HepG2 (cell line): ENCODE data around the gene MAPRE3. TPM values are rescaled to one million over a fixed set of nuclear protein-coding genes. Genes with fewer than 3 reads are reported as not detected.

ENCODE experiments used
- ATAC-seq: fragments of 200-7000 bp; cut with Tn5 transposase; 3 replicates; pipeline ENCODE4 v1.9.1; 2020; ENCODE audit warnings: mild to moderate bottlenecking, moderate library complexity
- BruUV-seq: library from RNA; stranded (reverse); fragments of 400-500 nt; replicated peaks from 2 replicates; lab custom pipeline; 2021; lab: Mats Ljungman, UMichigan
- CTCF ChIA-PET: fragments of 300-600 bp; formaldehyde crosslinking; extraction: SDS; loops from one replicate; lab custom pipeline; 2021; ENCODE audit warnings: low total read pairs, inconsistent platforms, low intra/inter-chr PET ratio; lab: Yijun Ruan, JAX
- POLR2A ChIA-PET: fragments of 350-600 bp; sonication (Branson Sonifier 250); formaldehyde crosslinking; loops from one replicate; lab custom pipeline; 2020; ENCODE audit warnings: antibody characterized with exemption, inconsistent platforms; lab: Yijun Ruan, JAX
- DNase-seq: peaks from one replicate; pipeline ENCODE4 v3.0.0-alpha.2; 2015; ENCODE audit warnings: low spot score
- FAIRE-seq: peaks from 3 replicates; lab custom pipeline; 2011; peaks lifted over from hg19 to GRCh38; lab: Jason Lieb, UNC
- H2AFZ ChIP-seq: one replicate; pipeline ENCODE4 v1.6.1; 2011; ENCODE audit warnings: low read length, inconsistent platforms
- H3K27ac ChIP-seq: fragments of 300-600 bp; 3 replicates; pipeline ENCODE4 v1.8.0; 2011; ENCODE audit warnings: mixed run types, mild to moderate bottlenecking, mixed read lengths, low read length, inconsistent platforms; ENCODE audit not compliant: insufficient read depth; ENCODE audit errors: extremely low read length
- H3K27me3 ChIP-seq, 2 experiments: fragments of 200-600 bp in 1 of 2; 2 replicates in 1 of 2; 3 replicates in 1 of 2; pipeline versions ENCODE4 v1.6.0 to v1.8.0; 2011; ENCODE audit warnings: low read length in 2 of 2, mild to moderate bottlenecking in 2 of 2, moderate library complexity in 2 of 2, inconsistent platforms in 1 of 2; ENCODE audit not compliant: insufficient read depth in 2 of 2, control insufficient read depth in 1 of 2
- H3K36me3 ChIP-seq, 2 experiments: fragments of 200-600 bp in 1 of 2; replicated peaks in 1 of 2; 2 replicates in 1 of 2; 3 replicates in 1 of 2; pipeline versions ENCODE4 v1.5.1 to v1.8.0; 2011; ENCODE audit warnings: low read length in 2 of 2, inconsistent platforms in 1 of 2; ENCODE audit not compliant: insufficient read depth in 2 of 2, control insufficient read depth in 1 of 2
- H3K4me1 ChIP-seq: 2 replicates; pipeline ENCODE4 v1.5.1; 2012; ENCODE audit warnings: low read length, inconsistent platforms; ENCODE audit not compliant: insufficient read depth
- H3K4me2 ChIP-seq: 2 replicates; pipeline ENCODE4 v1.6.0; 2011; ENCODE audit warnings: low read depth, low read length, inconsistent platforms
- H3K4me3 ChIP-seq, 3 experiments: fragments of 200-600 bp in 1 of 3; sonication (generic), shearing (Covaris generic) in 1 of 3; replicated peaks in 1 of 3; 2 replicates each; pipeline ENCODE4 v1.5.1; 2011 to 2016; ENCODE audit warnings: low read length in 3 of 3, inconsistent platforms in 2 of 3, low read depth in 2 of 3, mild to moderate bottlenecking in 2 of 3, control low read depth in 1 of 3, mixed read lengths in 1 of 3; ENCODE audit not compliant: insufficient read depth in 1 of 3
- H3K79me2 ChIP-seq: one replicate; pipeline ENCODE4 v1.6.1; 2011; ENCODE audit warnings: low read length, inconsistent platforms; ENCODE audit not compliant: insufficient read depth
- H3K9ac ChIP-seq: 2 replicates; pipeline ENCODE4 v1.6.0; 2011; ENCODE audit warnings: mild to moderate bottlenecking, low read depth, low read length, inconsistent platforms; ENCODE audit not compliant: insufficient read depth
- H3K9me3 ChIP-seq: 2 replicates; pipeline ENCODE4 v1.5.1; 2012; ENCODE audit warnings: mild to moderate bottlenecking, low read length
- H4K20me1 ChIP-seq: 2 replicates; pipeline ENCODE4 v1.6.0; 2011; ENCODE audit warnings: inconsistent platforms, mild to moderate bottlenecking, low read length, moderate library complexity; ENCODE audit not compliant: insufficient read depth
- AGO2 ChIP-seq: fragments of 200-400 bp; formaldehyde crosslinking; optimal IDR thresholded peaks from 2 replicates; pipeline ENCODE3; 2017; ENCODE audit warnings: mild to moderate bottlenecking, low read depth, low read length, moderate library complexity
- CBX1 ChIP-seq: IDR thresholded peaks from one replicate; pipeline ENCODE4 v1.6.1; 2016; ENCODE audit warnings: antibody characterized with exemption, low read depth
- NRL ChIP-seq: sonication (generic); formaldehyde crosslinking; IDR thresholded peaks from 2 replicates; pipeline ENCODE4 v1.5.0; 2020; ENCODE audit warnings: missing genetic modification reagents, mild to moderate bottlenecking, moderate library complexity, borderline replicate concordance
- POLR2A ChIP-seq, 2 experiments: IDR thresholded peaks; 2 replicates each; pipeline ENCODE4 v1.6.1; 2011; ENCODE audit warnings: low read depth in 2 of 2, low read length in 2 of 2, mild to moderate bottlenecking in 1 of 2, moderate library complexity in 1 of 2; ENCODE audit not compliant: insufficient read depth in 1 of 2
- RXRB ChIP-seq: IDR thresholded peaks from 2 replicates; pipeline ENCODE4 v1.6.1; 2016; ENCODE audit warnings: borderline replicate concordance, missing genetic modification reagents, missing compliant biosample characterization
- SATB2 ChIP-seq: sonication (generic); formaldehyde crosslinking; IDR thresholded peaks from 2 replicates; pipeline ENCODE4 v1.5.0; 2020; ENCODE audit warnings: missing genetic modification reagents
- SPEN ChIP-seq: sonication (generic); formaldehyde crosslinking; IDR thresholded peaks from 2 replicates; pipeline ENCODE4 v1.5.1; 2020; ENCODE audit warnings: low read depth, mild to moderate bottlenecking, missing genetic modification reagents
- ZMYM2 ChIP-seq: sonication (generic); formaldehyde crosslinking; IDR thresholded peaks from 2 replicates; pipeline ENCODE4 v1.8.0; 2022; ENCODE audit warnings: mild to moderate bottlenecking, missing genetic modification reagents
- ZNF225 ChIP-seq: sonication (generic); formaldehyde crosslinking; IDR thresholded peaks from 2 replicates; pipeline ENCODE4 v1.4.0; 2020; ENCODE audit warnings: mild to moderate bottlenecking, missing genetic modification reagents
- ZNF546 ChIP-seq: sonication (generic); formaldehyde crosslinking; conservative IDR thresholded peaks from 2 replicates; pipeline ENCODE4 v1.8.1; 2023; ENCODE audit warnings: mild to moderate bottlenecking, missing genetic modification reagents
- ZNF550 ChIP-seq: sonication (generic); formaldehyde crosslinking; IDR thresholded peaks from 2 replicates; pipeline ENCODE4 v1.4.0; 2020; ENCODE audit warnings: mild to moderate bottlenecking, missing genetic modification reagents, borderline replicate concordance
- ZNF737 ChIP-seq: sonication (generic); formaldehyde crosslinking; IDR thresholded peaks from 2 replicates; pipeline ENCODE4 v1.5.0; 2020; ENCODE audit warnings: missing genetic modification reagents, mild to moderate bottlenecking, borderline replicate concordance
- ZNF879 ChIP-seq: sonication (generic); formaldehyde crosslinking; IDR thresholded peaks from 2 replicates; pipeline ENCODE4 v1.8.1; 2023; ENCODE audit warnings: missing genetic modification reagents
- WGBS: methylation state at CpG from one replicate; pipeline ENCODE4 v1.1.6; 2017; ENCODE audit warnings: low lambda C conversion rate; 5-methylcytosine and 5-hydroxymethylcytosine counted together
- in situ Hi-C: cut with HindIII; loops from 2 replicates; pipeline ENCODE4 v1.10.0; 2017; ENCODE audit warnings: low pct_unique_long_range_greater_than_20kb; ENCODE audit not compliant: extremely low pct_ligation_motif_present
- intact Hi-C: fragments of 100-400 bp; cut with micrococcal nuclease; formaldehyde crosslinking; loops from one replicate; pipeline ENCODE4 v1.10.0; 2022; ENCODE audit not compliant: unreplicated experiment
- polyA plus RNA-seq, 8 experiments: library from polyadenylated mRNA; depleted of rRNA in 3 of 8; stranded (reverse) in 7 of 8; unstranded in 1 of 8; fragments of >200 nt; fragmentation: Illumina TruSeq in 4 of 8; extraction: Trizol in 4 of 8; gene quantifications; 2 replicates each; pipeline versions ENCODE4 v1.2.1 to v1.2.3, GENCODE V29; 2011 to 2016; ENCODE audit warnings: low read depth in 4 of 8, missing spikeins in 1 of 8, mixed read lengths in 1 of 8; ENCODE audit not compliant: insufficient read depth in 1 of 8
- total RNA-seq, 5 experiments: library from RNA; depleted of rRNA; stranded (reverse); fragments of >200 nt; fragmentation: Illumina TruSeq; extraction: Trizol; gene quantifications; 2 replicates each; pipeline ENCODE4 v1.2.3, GENCODE V29; 2016; ENCODE audit warnings: low read depth in 1 of 5
- TF ChIP-seq, protein P1 (sequence below): sonication (generic); formaldehyde crosslinking; IDR thresholded peaks from 2 replicates; pipeline ENCODE4 v1.5.0; 2020; ENCODE audit warnings: missing genetic modification reagents

Gene MAPRE3
- total and polyA plus RNA-seq, 2 of the 13 experiments (the other 11 are each of a cell fraction or from before 2014, with no cell fraction given): 0.31 to 0.91 TPM

DNA sequence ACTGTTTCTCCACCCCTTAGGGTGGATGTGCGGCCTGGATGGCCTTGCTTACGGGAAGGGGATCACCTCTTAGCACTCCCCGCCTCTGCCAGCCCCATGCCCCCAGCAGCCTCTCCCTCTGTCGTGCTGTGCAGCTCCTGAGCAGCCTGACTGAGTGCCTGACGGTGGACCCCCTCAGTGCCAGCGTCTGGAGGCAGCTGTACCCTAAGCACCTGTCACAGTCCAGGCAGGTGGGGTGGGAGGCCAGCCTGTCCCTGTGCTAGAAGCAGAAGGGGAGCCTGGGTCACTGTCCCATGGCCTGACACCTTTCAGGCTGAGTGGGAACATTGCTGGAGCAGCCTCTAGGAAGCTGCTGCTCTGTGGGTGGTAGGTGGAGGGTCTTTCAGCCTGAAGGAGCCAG is 67.6 kb downstream of the MAPRE3 start:
- peaks cover 32% of the 10 kb centered on the region for H3K79me2 ChIP-seq
- ChIA-PET POLR2A (interaction anchor here (3.0 kb wide), 1 partner anchor 12 kb away, joined by 19 read pairs; the partner anchor contains the start of gene AGBL5), CTCF (no interaction called here)
- H3K4me3 ChIP-seq: no peak overlapping the region
- DNase-seq (no peak), ATAC-seq (no peak), FAIRE-seq (no peak)
- peaks cover 24% of the 10 kb centered on the region for H3K4me1 ChIP-seq
- peak; percentile 33 for TF ChIP-seq AGO2
- TF ChIP-seq NRL (CRISPR knock-in tag): 0 out of 2 replicates have a peak, but pooled peaks have one; percentile 59
- TF ChIP-seq RXRB (CRISPR knock-in tag): no peak
- no peak for TF ChIP-seq ZNF546 (CRISPR knock-in tag)
- H3K9ac ChIP-seq: no peak overlapping the region
- H3K9me3 ChIP-seq: no peaks in the 10 kb centered on the region
- H3K27me3 ChIP-seq: no peaks in the 10 kb centered on the region; a peak in 1 of 5 replicates
- intact Hi-C loops: loop anchor here (10.0 kb wide), 1 partner anchor 47 kb away; the partner anchor contains the start of gene KHK
- H3K36me3 ChIP-seq: peaks cover 62 to 80% of the 10 kb centered on the region in 2 experiments
- in situ Hi-C loops: no loop called here
- H2AFZ ChIP-seq: no peak overlapping the region
- BruUV-seq: no TSS peak
- 92% methylated on average over 6 of the region's 6 CpGs for WGBS
- no peak overlapping the region for H3K27ac ChIP-seq
- no peak overlapping the region for H3K4me2 ChIP-seq
- no peaks in the 10 kb centered on the region; the same call in 1 of the 2 replicates for H4K20me1 ChIP-seq

DNA sequence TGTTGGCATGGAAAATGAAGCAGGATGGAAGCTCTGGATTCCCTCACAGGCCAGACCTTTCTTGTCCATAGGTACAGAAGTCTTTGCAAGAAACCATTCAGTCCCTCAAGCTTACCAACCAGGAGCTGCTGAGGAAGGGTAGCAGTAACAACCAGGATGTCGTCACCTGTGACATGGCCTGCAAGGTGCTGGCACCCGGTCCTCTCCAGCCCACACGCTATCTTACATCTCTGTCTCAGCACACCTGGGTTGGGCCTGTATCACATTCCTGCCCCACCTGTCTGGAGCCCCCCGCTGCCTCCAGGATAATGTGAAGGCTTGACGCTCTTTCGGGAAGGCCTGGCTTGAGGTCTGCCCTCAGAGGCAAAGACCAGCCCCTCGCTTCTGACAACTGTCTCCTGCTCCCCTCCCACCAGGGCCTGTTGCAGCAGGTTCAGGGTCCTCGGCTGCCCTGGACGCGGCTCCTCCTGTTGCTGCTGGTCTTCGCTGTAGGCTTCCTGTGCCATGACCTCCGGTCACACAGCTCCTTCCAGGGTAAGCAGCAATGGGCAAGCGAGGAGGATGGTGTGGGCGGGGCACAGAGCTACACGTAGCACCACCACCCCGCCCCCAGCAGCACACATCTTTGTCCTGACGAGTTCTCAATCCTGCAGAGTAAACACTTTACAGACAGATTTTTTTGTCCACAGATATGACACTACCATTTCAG is 68.3 kb downstream of the MAPRE3 start:
- FAIRE-seq: no peak
- Histone ChIP-seq H3K9ac (no peak overlapping the region), H3K36me3 (peaks cover 66 to 80% of the 10 kb centered on the region in 2 experiments), H3K79me2 (peaks cover 24% of the 10 kb centered on the region), H3K27ac (no peak overlapping the region), H3K4me1 (peaks cover 24% of the 10 kb centered on the region), H3K27me3 (no peaks in the 10 kb centered on the region; a peak in 1 of 5 replicates), H4K20me1 (no peaks in the 10 kb centered on the region; the same call in 1 of the 2 replicates), H3K4me2 (no peak overlapping the region), H3K9me3 (no peaks in the 10 kb centered on the region), H3K4me3 (no peak overlapping the region), H2AFZ (no peak overlapping the region)
- TF ChIP-seq ZMYM2 (CRISPR knock-in tag) (no peak), SPEN (no peak), ZNF879 (CRISPR knock-in tag) (no peak), CBX1 (no peak), ZNF737 (CRISPR knock-in tag) (no peak), AGO2 (peak; percentile 36), SATB2 (CRISPR knock-in tag) (no peak), ZNF550 (CRISPR knock-in tag) (no peak), ZNF225 (CRISPR knock-in tag) (no peak), POLR2A (IDR thresholded peaks at IDR 0.05; ENCODE audit: insufficient read depth in 1 of 2, low read depth in 2 of 2, low read length in 2 of 2) (0 out of 4 replicates have a peak, but pooled peaks of 1 of the 2 experiments have one; percentile 28)
- TF ChIP-seq, protein P1, sequence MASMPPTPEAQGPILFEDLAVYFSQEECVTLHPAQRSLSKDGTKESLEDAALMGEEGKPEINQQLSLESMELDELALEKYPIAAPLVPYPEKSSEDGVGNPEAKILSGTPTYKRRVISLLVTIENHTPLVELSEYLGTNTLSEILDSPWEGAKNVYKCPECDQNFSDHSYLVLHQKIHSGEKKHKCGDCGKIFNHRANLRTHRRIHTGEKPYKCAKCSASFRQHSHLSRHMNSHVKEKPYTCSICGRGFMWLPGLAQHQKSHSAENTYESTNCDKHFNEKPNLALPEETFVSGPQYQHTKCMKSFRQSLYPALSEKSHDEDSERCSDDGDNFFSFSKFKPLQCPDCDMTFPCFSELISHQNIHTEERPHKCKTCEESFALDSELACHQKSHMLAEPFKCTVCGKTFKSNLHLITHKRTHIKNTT: no peak
- WGBS: 94% methylated on average over 17 of the region's 17 CpGs
- no peak for DNase-seq
- in situ Hi-C loops (no loop called here), intact Hi-C loops (loop anchor here (10.0 kb wide), 1 partner anchor 46 kb away; the partner anchor contains the start of gene KHK)
- ATAC-seq: no peak
- CTCF ChIA-PET: no interaction called here
- POLR2A ChIA-PET: interaction anchor here (3.0 kb wide), 1 partner anchor 12 kb away, joined by 19 read pairs; the partner anchor contains the start of gene AGBL5
- no TSS peak for BruUV-seq
